WTC11 (cell line): ENCODE data around the gene THOC5. TPM values are rescaled to one million over a fixed set of nuclear protein-coding genes. Genes with fewer than 3 reads are reported as not detected.

ENCODE experiments used
- ATAC-seq: fragments of 200-7000 bp; cut with Tn5 transposase; 2 replicates; pipeline ENCODE4 v1.10.0; 2021; ENCODE audit warnings: mild to moderate bottlenecking, moderate library complexity
- CTCF ChIA-PET: fragments of 300-600 bp; sonication (Branson Sonifier 250); formaldehyde crosslinking; loops from one replicate; lab custom pipeline; 2021; ENCODE audit warnings: antibody characterized with exemption; lab: Charles Lee
- POLR2A ChIA-PET: fragments of 350-600 bp; sonication (Branson Sonifier 250); formaldehyde crosslinking; loops from one replicate; lab custom pipeline; 2021; ENCODE audit warnings: antibody characterized with exemption; lab: Charles Lee
- DNase-seq: peaks from one replicate; pipeline ENCODE4 v3.0.0; 2021; ENCODE audit warnings: low spot score
- H3K27ac Mint-ChIP-seq: 2 replicates; pipeline ENCODE4 v1.8.0; 2021; ENCODE audit warnings: mixed read lengths
- H3K27me3 Mint-ChIP-seq: 2 replicates; pipeline ENCODE4 v1.8.0; 2021; ENCODE audit warnings: low read depth, mild to moderate bottlenecking, moderate library complexity, mixed read lengths
- H3K36me3 Mint-ChIP-seq: 2 replicates; pipeline ENCODE4 v1.8.0; 2021; ENCODE audit warnings: mixed read lengths
- H3K4me1 Mint-ChIP-seq: 2 replicates; pipeline ENCODE4 v1.8.0; 2022; ENCODE audit warnings: mixed read lengths
- H3K4me3 Mint-ChIP-seq: 2 replicates; pipeline ENCODE4 v1.8.0; 2021; ENCODE audit warnings: mild to moderate bottlenecking, moderate library complexity, mixed read lengths
- H3K9me3 Mint-ChIP-seq: 2 replicates; pipeline ENCODE4 v1.8.0; 2021; ENCODE audit warnings: mixed read lengths
- ATF2 ChIP-seq: sonication (generic); formaldehyde crosslinking; IDR thresholded peaks from 2 replicates; pipeline ENCODE4 v1.8.1; 2022; ENCODE audit warnings: low read depth, missing genetic modification reagents, borderline replicate concordance
- ESRRA ChIP-seq: sonication (generic); formaldehyde crosslinking; IDR thresholded peaks from 2 replicates; pipeline ENCODE4 v1.8.1; 2022; ENCODE audit warnings: mild to moderate bottlenecking, missing genetic modification reagents, borderline replicate concordance
- FOXK1 ChIP-seq: sonication (generic); formaldehyde crosslinking; IDR thresholded peaks from 2 replicates; pipeline ENCODE4 v1.8.0; 2022; ENCODE audit warnings: mild to moderate bottlenecking, moderate library complexity, missing genetic modification reagents
- GRHL2 ChIP-seq: fragments of 250-450 bp; sonication (Bioruptor Pico); IDR thresholded peaks from 2 replicates; pipeline ENCODE4 v1.8.0; 2022; ENCODE audit warnings: mild to moderate bottlenecking, moderate library complexity; ENCODE audit not compliant: insufficient replicate concordance, severe bottlenecking
- HMGA2 ChIP-seq: fragments of 250-450 bp; sonication (Bioruptor Pico); IDR thresholded peaks from 2 replicates; pipeline ENCODE4 v1.4.0; 2021; ENCODE audit warnings: mild to moderate bottlenecking, moderate library complexity
- IRF2 ChIP-seq: sonication (generic); formaldehyde crosslinking; IDR thresholded peaks from 2 replicates; pipeline ENCODE4 v1.8.0; 2022; ENCODE audit warnings: low read depth, missing genetic modification reagents, borderline replicate concordance
- NFATC4 ChIP-seq: fragments of 250-450 bp; sonication (Bioruptor Pico); IDR thresholded peaks from 2 replicates; pipeline ENCODE4 v1.9.0; 2021; ENCODE audit warnings: mild to moderate bottlenecking
- NR1H2 ChIP-seq: sonication (generic); formaldehyde crosslinking; IDR thresholded peaks from 2 replicates; pipeline ENCODE4 v1.9.0; 2021; ENCODE audit warnings: mild to moderate bottlenecking, moderate library complexity, missing genetic modification reagents
- RELA ChIP-seq: sonication (generic); formaldehyde crosslinking; IDR thresholded peaks from 2 replicates; pipeline ENCODE4 v1.8.1; 2022; ENCODE audit warnings: missing genetic modification reagents, mild to moderate bottlenecking, borderline replicate concordance
- SMAD3 ChIP-seq: sonication (generic); formaldehyde crosslinking; IDR thresholded peaks from 2 replicates; pipeline ENCODE4 v1.8.0; 2022; ENCODE audit warnings: missing genetic modification reagents, mild to moderate bottlenecking, borderline replicate concordance
- STAT6 ChIP-seq: sonication (generic); formaldehyde crosslinking; conservative IDR thresholded peaks from 2 replicates; pipeline ENCODE4 v1.8.1; 2023; ENCODE audit warnings: mild to moderate bottlenecking, low read depth, missing genetic modification reagents, moderate library complexity
- TCF7 ChIP-seq: sonication (generic); formaldehyde crosslinking; IDR thresholded peaks from 2 replicates; pipeline ENCODE4 v1.8.0; 2022; ENCODE audit warnings: mild to moderate bottlenecking, low read depth, missing genetic modification reagents, moderate library complexity
- TEAD4 ChIP-seq: sonication (generic); formaldehyde crosslinking; IDR thresholded peaks from 2 replicates; pipeline ENCODE4 v1.8.0; 2022; ENCODE audit warnings: mild to moderate bottlenecking, missing genetic modification reagents
- TP53 ChIP-seq: sonication (generic); formaldehyde crosslinking; IDR thresholded peaks from 2 replicates; pipeline ENCODE4 v1.8.1; 2023; ENCODE audit warnings: mild to moderate bottlenecking, missing genetic modification reagents
- ZNF219 ChIP-seq: sonication (generic); formaldehyde crosslinking; IDR thresholded peaks from 2 replicates; pipeline ENCODE4 v1.8.0; 2023; ENCODE audit warnings: missing genetic modification reagents, mild to moderate bottlenecking, borderline replicate concordance
- ZNF396 ChIP-seq: fragments of 250-450 bp; sonication (Bioruptor Pico); IDR thresholded peaks from 2 replicates; pipeline ENCODE4 v1.8.0; 2021; ENCODE audit warnings: mild to moderate bottlenecking, moderate library complexity, borderline replicate concordance
- ZNF416 ChIP-seq: fragments of 250-450 bp; sonication (Bioruptor Pico); IDR thresholded peaks from 2 replicates; pipeline ENCODE4 v1.9.0; 2021; ENCODE audit warnings: mild to moderate bottlenecking, inconsistent platforms
- ZNF423 ChIP-seq: fragments of 250-450 bp; sonication (Bioruptor Pico); IDR thresholded peaks from 2 replicates; pipeline ENCODE4 v2.1.2; 2022; ENCODE audit warnings: mild to moderate bottlenecking, moderate library complexity
- ZNF532 ChIP-seq: fragments of 250-450 bp; sonication (Bioruptor Pico); IDR thresholded peaks from 2 replicates; pipeline ENCODE4 v1.9.0; 2021; ENCODE audit warnings: mild to moderate bottlenecking, borderline replicate concordance
- ZSCAN18 ChIP-seq: fragments of 250-450 bp; sonication (Bioruptor Pico); IDR thresholded peaks from 2 replicates; pipeline ENCODE4 v2.1.2; 2022; ENCODE audit warnings: mild to moderate bottlenecking, moderate library complexity
- total RNA-seq: library from RNA; stranded (reverse); gene quantifications from 3 replicates; pipeline ENCODE4 v1.2.3, GENCODE V29; 2021
- TF ChIP-seq, protein P1 (sequence below): sonication (generic); formaldehyde crosslinking; IDR thresholded peaks from 2 replicates; pipeline ENCODE4 v1.8.1; 2023; ENCODE audit warnings: mild to moderate bottlenecking, missing genetic modification reagents, moderate library complexity
- TF ChIP-seq, protein P2 (sequence below): sonication (generic); formaldehyde crosslinking; IDR thresholded peaks from 2 replicates; pipeline ENCODE4 v1.8.0; 2022; ENCODE audit warnings: missing genetic modification reagents

THOC5 gene
- total RNA-seq, 1 experiment from 2014 or later: 51.2 TPM

GRCh38 chr22:29536411-29536810, 17.1 kb downstream of the THOC5 start:
- peaks cover 67% of the 10 kb centered on the region for H3K36me3 Mint-ChIP-seq
- no peak for DNase-seq
- CTCF ChIA-PET: no interaction called here
- TF ChIP-seq HMGA2 (CRISPR knock-in tag) (no peak), GRHL2 (CRISPR knock-in tag) (no peak), FOXK1 (CRISPR knock-in tag) (no peak), RELA (no peak)
- TF ChIP-seq, protein P1, sequence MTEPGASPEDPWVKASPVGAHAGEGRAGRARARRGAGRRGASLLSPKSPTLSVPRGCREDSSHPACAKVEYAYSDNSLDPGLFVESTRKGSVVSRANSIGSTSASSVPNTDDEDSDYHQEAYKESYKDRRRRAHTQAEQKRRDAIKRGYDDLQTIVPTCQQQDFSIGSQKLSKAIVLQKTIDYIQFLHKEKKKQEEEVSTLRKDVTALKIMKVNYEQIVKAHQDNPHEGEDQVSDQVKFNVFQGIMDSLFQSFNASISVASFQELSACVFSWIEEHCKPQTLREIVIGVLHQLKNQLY (CRISPR knock-in tag): no peak
- TF ChIP-seq, all 79 proteins: peak for 0
- no peaks in the 10 kb centered on the region for H3K4me1 Mint-ChIP-seq
- H3K27me3 Mint-ChIP-seq: no peaks in the 10 kb centered on the region
- ATAC-seq: no peak
- no peak overlapping the region for H3K27ac Mint-ChIP-seq
- peaks cover 6% of the 10 kb centered on the region for H3K9me3 Mint-ChIP-seq
- no peak overlapping the region for H3K4me3 Mint-ChIP-seq
- POLR2A ChIA-PET: no interaction called here

DNA sequence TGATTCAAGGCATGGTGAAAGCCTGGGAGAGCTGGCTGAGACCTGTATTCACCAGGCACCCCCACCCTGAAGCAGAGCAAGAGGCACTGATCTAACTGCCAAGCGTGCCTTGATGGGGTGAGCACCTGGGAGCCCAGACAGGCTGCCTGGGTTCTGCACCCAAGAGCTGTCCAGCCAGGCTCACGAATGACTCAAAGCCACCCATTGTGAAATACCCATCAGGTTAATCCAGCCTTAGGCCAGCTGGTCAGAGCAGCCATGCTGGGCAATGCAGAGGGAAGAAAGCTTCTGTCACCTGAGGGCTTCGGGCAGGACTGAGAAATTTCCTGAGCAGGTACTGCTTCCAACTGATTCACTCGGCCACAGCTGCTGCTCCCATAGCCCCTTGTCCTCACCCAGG, 22.1 kb downstream of the THOC5 start:
- no peak overlapping the region for H3K4me3 Mint-ChIP-seq
- no peak overlapping the region for H3K27ac Mint-ChIP-seq
- no peaks in the 10 kb centered on the region for H3K4me1 Mint-ChIP-seq
- peaks cover 6% of the 10 kb centered on the region for H3K9me3 Mint-ChIP-seq
- peaks cover 60% of the 10 kb centered on the region for H3K36me3 Mint-ChIP-seq
- ATAC-seq: no peak
- CTCF ChIA-PET: no interaction called here
- H3K27me3 Mint-ChIP-seq: no peaks in the 10 kb centered on the region
- TF ChIP-seq TCF7 (CRISPR knock-in tag) (no peak), ZNF532 (CRISPR knock-in tag) (no peak), TP53 (CRISPR knock-in tag) (no peak), IRF2 (CRISPR knock-in tag) (no peak), ATF2 (CRISPR knock-in tag) (no peak), STAT6 (CRISPR knock-in tag) (no peak), NR1H2 (CRISPR knock-in tag) (no peak), ZNF219 (no peak), ZNF396 (CRISPR knock-in tag) (no peak), NFATC4 (CRISPR knock-in tag) (no peak), TEAD4 (CRISPR knock-in tag) (no peak), SMAD3 (CRISPR knock-in tag) (no peak), ZSCAN18 (CRISPR knock-in tag) (no peak), ZNF423 (CRISPR knock-in tag) (no peak), ESRRA (CRISPR knock-in tag) (no peak), ZNF416 (no peak)
- TF ChIP-seq, protein P2, sequence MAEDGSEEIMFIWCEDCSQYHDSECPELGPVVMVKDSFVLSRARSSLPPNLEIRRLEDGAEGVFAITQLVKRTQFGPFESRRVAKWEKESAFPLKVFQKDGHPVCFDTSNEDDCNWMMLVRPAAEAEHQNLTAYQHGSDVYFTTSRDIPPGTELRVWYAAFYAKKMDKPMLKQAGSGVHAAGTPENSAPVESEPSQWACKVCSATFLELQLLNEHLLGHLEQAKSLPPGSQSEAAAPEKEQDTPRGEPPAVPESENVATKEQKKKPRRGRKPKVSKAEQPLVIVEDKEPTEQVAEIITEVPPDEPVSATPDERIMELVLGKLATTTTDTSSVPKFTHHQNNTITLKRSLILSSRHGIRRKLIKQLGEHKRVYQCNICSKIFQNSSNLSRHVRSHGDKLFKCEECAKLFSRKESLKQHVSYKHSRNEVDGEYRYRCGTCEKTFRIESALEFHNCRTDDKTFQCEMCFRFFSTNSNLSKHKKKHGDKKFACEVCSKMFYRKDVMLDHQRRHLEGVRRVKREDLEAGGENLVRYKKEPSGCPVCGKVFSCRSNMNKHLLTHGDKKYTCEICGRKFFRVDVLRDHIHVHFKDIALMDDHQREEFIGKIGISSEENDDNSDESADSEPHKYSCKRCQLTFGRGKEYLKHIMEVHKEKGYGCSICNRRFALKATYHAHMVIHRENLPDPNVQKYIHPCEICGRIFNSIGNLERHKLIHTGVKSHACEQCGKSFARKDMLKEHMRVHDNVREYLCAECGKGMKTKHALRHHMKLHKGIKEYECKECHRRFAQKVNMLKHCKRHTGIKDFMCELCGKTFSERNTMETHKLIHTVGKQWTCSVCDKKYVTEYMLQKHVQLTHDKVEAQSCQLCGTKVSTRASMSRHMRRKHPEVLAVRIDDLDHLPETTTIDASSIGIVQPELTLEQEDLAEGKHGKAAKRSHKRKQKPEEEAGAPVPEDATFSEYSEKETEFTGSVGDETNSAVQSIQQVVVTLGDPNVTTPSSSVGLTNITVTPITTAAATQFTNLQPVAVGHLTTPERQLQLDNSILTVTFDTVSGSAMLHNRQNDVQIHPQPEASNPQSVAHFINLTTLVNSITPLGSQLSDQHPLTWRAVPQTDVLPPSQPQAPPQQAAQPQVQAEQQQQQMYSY: no peak
- TF ChIP-seq, all 79 proteins: peak for 0
- POLR2A ChIA-PET: no interaction called here
- DNase-seq: no peak
